GM19397 (cell line): ENCODE measurements around the gene WDR1.

Experiments used
- ATAC-seq: cut with Tn5 transposase; IDR thresholded peaks from one replicate; pipeline ENCODE4 v1.9.1; 2021; ENCODE audit warnings: mild to moderate bottlenecking, moderate library complexity; ENCODE audit not compliant: unreplicated experiment

Gene WDR1

GRCh38 chr4:10050261-10050661 lies 66.3 kb downstream of the WDR1 start:
- no peak for ATAC-seq

GRCh38 chr4:10048941-10049697 lies 67.5 kb downstream of the WDR1 start:
- no peak for ATAC-seq

- ATAC-seq: no peak
These were observed 68.6 kb downstream of the WDR1 start for GRCh38 chr4:10047967-10048366.

DNA sequence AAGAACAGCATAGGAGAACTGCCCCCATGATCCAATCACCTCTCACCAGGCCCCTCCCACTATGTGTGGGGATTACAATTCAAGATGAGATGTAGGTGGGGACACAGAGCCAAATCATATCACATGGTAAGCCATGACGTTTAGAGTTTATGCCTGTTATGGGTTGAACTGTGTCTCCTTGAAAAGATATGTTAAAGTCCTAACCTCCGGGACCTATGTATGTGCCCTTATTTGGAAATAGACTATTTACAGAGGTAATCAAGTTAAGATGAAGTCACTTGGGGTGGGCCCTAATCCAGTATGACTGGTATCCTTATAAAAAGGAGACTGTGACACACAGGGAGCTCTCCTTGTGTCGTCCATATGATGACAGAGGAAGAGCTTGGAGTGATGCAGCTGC lies 70.1 kb downstream of the WDR1 start:
- no peak for ATAC-seq

DNA sequence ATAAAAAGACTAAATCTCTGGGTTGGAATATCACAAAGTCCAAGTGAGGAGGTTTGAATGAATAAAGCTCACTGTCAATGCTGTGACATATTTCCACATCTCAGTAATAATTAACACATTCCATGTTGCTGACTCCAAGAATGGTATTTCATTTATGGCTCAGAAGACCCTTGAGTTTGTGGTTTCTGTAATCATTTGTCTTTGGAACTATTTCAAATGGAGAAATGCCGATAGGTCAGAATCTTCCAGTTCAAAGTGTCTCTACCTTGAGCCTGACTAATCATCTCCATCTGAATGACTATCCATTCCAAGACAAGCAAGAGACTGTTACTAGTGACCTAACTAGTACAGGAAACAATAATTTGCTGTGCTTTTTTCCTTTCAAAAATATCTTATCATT lies 71.1 kb downstream of the WDR1 start:
- no peak for ATAC-seq

DNA sequence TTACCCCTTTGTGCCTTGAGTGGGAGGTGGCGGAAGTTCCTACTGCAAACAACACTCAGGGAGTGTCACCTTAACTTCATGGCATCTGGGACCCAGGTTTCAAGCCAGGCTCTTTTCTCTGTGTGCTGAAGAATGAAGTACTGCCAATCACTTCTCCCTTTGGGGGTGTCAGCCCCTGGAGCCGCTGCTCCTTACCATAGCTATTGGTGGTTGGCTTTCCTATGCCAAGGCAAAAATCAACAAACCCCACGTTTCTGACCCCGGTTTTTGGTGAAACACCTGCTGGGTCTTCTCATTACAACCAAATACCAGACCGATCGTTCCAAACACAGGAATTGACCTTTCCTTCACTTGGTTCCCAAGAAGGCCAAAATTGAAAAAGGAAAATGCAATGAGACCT lies 75.6 kb downstream of the WDR1 start:
- no peak for ATAC-seq

DNA sequence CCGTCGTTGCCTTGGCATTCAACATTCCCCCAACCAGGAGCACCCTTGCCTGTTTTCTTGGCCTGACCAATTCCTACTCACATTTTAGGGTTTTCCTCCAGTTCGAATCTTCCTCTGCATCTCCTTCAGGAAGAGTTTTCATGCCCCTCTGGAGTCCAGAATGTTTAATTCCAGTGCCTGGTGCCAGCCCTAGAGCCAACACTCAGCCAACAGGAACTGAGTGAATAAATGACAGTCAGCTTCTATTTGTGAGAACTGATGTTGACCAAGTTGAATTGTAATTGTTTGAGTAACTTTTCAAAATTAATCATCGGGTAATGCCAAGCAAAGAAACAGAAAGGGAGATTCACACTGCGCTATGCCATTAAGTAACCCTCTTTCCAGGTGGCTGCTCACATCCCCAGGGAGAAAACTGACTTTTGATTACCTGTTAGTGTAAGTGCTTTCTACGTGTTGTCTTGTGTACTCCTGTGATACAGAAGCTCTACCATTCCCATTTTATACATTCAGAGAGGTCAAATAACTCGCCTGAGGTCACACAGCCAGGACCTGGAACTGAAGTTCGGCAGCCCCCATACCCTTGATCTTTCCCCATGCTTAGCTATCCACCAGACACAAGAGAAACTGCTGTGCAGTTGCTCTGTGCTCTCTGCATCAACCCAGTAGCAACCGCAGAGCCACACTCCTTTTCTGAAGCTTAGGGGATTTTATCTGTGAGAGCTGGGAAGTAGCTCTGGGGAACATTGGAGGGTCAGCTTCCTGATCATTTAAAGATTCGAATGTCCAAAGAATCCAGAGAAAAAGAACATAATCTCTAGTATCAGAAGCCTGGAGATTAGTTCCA lies 76.3 kb downstream of the WDR1 start:
- ATAC-seq: no peak

DNA sequence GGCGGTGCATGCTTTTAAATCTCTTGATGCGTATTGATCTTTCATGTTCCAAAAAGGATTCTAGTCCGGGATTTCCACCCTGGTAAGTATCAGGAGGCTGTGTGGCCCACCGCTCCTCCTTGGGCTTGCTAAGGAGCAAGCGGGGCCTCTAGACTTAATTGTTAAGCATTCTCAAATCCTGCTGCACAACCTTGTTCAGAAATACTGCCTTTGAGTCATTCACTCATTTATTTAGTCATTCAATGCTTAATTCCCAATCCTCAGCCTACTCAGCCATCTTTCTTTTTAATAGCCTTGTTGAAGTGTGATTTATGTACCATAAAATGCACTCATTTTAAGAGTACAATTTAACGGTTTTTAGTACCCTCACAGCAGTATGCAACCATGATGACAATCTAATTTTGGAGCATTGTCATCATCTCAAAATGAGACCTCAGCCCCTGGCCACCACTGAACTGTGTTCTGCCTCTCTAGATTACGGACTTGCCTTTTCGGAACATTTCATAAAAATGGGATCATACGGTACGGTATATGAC lies 79.7 kb downstream of the WDR1 start:
- ATAC-seq: no peak

DNA sequence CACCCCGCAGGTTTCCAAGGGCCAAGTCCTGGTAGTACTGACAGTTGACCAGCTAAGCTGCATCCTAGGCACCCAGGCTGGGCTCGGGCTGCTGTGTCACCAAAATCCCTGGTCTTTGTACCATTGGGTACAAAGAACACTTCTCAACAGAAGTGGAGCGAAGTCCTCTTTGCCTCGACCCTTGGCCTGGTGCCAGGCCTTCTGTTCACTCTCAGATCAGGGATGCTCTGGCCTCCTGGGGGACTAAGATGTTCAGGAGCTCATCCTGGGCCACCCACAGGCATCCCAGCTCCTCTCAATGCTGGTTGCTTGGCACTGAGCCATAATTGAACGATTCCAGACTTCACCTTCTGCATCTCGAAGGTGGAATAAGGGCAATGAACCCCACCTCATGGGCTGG lies 81.5 kb downstream of the WDR1 start:
- no peak for ATAC-seq

GRCh38 chr4:10034612-10035104 lies 81.9 kb downstream of the WDR1 start:
- no peak for ATAC-seq

DNA sequence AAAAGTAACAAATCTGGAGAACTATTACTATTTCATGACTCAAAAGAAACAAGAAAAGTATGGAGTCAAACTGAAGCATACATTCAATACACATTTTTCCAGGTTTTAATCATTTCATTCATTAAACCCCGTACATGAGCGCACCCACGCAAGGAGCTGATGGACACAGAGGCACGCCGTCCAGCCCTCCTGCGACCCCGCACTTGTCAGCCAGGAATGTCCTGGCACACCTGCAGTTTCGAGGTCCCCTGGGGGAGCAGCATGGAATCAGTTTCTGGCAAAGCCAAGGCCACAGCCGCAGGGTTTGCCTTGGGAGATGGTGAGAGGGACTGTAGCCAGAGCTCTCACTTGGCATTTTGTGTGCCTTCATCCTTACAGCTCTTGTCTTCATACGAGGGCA lies 82.5 kb downstream of the WDR1 start:
- ATAC-seq: no peak

GRCh38 chr4:10033191-10033881 lies 83.3 kb downstream of the WDR1 start:
- no peak for ATAC-seq

- no peak for ATAC-seq
These were observed 84.0 kb downstream of the WDR1 start for GRCh38 chr4:10032625-10033024.

DNA sequence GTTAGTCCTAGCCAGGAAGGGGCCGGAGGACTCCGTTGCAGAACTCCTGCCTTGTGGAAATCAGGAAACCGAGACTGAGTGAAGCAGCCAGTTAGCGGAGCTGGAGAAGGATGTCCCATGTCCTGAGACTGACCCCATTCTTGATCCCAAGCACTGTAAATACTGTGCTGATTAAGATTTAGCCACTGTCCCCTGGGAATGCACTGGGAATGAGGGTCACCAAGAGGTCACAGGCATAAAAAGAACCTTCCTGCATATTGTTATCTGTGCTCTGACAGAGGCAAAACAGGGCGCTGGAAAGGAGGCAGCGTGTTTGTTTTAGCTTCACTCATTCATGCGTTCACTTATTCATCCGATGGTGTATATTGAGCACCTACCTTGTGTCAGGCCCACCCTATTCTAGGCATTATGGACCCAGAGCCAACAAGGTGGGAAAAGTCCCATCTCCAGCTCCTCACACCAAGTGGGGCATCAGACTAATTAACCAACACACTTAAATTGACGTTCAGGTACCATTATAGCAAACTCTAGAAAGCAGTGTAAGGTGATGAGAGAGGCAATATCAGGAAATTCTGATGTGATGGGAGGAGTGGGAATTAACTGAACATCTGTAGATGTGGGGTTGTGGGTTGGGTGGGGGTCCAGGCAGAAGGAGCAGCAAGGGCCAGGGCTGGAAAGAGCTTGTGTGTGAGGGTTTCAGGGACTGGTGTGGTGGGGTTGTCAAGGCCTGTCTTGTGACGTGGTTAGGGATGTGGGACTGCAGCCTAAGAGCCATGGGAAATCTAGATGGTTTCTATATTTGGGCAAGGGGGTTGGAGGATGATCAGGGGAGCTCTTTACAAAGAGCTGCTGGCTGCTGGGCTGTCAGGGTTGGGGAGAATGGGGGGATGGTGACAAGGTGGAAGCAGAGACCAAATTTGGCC lies 84.7 kb downstream of the WDR1 start:
- ATAC-seq: no peak

DNA sequence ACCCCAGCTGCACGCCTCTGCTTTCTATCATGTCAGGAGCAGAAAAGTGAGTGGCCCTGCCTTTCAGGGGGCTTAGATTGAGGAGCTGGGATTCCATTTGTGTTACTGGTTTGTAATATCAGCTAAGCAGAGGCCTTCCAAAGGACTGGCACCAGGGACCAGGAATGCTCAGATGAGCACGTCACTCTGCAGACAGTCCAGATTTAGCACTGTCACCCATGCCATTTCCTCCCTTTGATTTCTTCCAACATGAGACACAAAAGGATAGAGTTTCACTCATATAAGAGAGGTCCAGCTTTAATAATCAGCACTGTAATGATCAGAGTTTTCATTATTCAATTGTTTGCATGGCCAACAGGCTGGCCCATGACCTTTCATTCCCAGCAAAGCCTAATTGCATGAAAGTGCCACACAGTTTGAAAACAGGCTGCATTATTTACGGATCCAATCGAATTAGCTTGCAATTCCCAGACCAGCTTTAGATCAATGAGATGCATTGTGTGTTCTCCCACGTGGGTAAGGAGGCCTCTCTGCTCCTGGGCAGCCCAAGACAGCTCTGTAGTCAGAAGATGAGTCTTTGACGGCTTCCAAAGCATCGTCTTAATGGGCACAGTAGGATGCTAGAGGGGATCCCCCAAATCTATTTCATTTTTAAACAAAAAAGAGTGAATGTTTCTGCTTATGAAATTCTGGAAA lies 85.5 kb downstream of the WDR1 start:
- ATAC-seq: no peak

GRCh38 chr4:10029403-10029802 lies 87.2 kb downstream of the WDR1 start:
- ATAC-seq: no peak

DNA sequence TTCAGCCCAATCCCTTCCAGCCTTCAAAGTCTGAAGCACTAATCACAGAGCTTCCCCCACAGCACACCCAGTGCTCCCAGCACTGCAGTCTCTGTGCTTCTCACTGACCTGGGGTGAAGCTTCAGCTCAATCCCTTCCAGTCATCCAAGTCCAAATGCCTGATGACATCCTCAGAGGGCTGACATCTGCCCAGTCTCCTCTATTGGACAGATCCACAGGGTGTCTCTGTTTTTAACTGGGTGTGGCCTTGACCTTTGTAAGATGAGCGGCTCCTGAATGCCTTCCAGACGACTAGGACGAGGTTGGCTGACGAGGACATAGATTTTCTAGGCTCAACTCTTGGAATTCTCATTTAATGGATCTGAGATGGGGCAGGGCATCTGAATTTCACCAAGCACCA lies 87.7 kb downstream of the WDR1 start:
- no peak for ATAC-seq

DNA sequence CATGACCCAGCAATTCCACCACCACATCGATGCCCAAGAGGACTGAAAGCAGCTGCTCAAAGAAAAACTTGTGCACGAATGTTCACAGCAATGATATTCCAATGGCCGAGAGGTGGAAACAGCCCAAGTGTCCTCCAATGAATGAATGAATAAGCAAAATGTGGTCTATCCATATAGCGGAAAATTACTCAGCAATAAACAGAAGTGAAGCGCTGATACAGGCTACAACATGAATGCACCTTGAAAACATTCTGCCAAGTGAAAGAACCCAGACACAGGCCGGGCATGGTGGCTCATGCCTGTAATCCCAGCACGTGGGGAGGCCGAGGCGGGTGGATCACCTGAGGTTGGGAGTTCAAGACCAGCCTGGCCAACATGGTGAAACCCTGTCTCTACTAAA lies 90.1 kb downstream of the WDR1 start:
- no peak for ATAC-seq

DNA sequence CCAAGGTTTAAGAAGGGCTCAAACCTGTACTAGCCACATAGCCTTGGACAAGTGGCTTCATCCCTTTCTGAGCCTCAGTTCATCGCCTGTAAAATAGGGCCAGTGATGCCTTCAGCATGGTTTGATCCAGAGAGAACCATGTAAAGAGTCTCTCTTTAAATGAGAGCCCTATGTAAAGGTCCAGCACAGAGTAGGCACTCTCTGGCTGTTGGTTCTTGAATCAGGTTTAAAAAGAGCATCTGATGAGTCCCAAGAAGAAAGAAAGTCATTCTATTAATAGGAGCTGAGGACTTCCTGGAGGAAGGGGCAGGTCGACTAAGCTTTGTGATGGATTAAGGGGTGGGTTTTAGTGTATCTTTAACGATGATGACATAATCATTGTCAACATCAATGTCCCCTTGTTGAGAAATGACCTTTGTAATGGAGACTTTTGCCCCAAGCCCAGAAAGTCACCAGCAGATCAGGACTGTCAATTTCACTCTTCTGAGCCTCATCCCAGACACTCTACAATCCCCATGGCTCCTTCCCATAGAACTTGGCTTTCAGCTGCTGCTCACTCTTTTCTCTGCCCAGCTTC lies 91.3 kb downstream of the WDR1 start:
- ATAC-seq: no peak
